ENCODE measurements around the gene WRNIP1.

DNA sequence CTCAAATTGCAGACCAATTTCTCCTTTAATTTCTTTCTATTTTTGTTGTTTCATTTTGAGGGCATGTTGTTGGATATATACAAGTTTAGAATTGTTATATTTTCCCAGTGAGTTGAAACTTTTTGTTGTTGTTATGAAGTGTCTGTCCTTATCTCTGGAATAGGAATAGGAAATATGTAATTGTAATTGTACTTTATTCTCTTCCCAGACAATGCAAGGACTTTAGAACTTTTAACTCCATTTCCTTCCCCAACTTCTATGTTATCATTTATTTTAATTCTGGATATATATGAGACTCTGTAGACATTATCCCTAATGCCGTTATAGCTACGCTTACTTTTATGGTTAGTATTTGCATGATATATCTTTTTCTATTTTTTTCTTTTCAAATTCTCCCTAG is 64.1 kb downstream of the WRNIP1 start:
- TF ChIP-seq POLR2A (IDR thresholded peaks at IDR 0.05) = no peak
- TF ChIP-seq, protein P1, sequence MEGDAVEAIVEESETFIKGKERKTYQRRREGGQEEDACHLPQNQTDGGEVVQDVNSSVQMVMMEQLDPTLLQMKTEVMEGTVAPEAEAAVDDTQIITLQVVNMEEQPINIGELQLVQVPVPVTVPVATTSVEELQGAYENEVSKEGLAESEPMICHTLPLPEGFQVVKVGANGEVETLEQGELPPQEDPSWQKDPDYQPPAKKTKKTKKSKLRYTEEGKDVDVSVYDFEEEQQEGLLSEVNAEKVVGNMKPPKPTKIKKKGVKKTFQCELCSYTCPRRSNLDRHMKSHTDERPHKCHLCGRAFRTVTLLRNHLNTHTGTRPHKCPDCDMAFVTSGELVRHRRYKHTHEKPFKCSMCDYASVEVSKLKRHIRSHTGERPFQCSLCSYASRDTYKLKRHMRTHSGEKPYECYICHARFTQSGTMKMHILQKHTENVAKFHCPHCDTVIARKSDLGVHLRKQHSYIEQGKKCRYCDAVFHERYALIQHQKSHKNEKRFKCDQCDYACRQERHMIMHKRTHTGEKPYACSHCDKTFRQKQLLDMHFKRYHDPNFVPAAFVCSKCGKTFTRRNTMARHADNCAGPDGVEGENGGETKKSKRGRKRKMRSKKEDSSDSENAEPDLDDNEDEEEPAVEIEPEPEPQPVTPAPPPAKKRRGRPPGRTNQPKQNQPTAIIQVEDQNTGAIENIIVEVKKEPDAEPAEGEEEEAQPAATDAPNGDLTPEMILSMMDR (IDR thresholded peaks at IDR 0.05) = no peak

Data from esophagus squamous epithelium (tissue), 4 donors.